Umbilical cord (tissue), 2 donors: ENCODE data around the gene RXFP1. TPM values are rescaled to one million over a fixed set of nuclear protein-coding genes. Genes with fewer than 3 reads are reported as not detected.
A peak's percentile ranks its signal among the peaks of the same experiment; 100 is the strongest.

Experiments used
- DNase-seq: peaks from one replicate; pipeline ENCODE4 v3.0.0-alpha.2; 2015; ENCODE audit warnings: low spot score
- total RNA-seq: library from RNA; depleted of rRNA; stranded (reverse); fragments of >200 nt; gene quantifications from one replicate; pipeline ENCODE4 v1.2.3, GENCODE V29; 2014; ENCODE audit warnings: low replicate concordance; ENCODE audit not compliant: insufficient read depth

RXFP1 gene
- 9.6 TPM for total RNA-seq

- no peak for DNase-seq
Measured at GRCh38 chr4:158521484-158522088, at the start of gene RXFP1. TSS of gene RXFP1 (plus strand) at chr4:158521882. CDS start at chr4:158521977, 95 bp downstream.

- no peak for DNase-seq
Measured at GRCh38 chr4:158481811-158482210, 39.9 kb upstream of the RXFP1 start.

GRCh38 chr4:158484173-158484885, 37.4 kb upstream of the RXFP1 start:
- DNase-seq = no peak

- DNase-seq = no peak
Measured at GRCh38 chr4:158490629-158491028, 31.1 kb upstream of the RXFP1 start.

- no peak for DNase-seq
Measured at GRCh38 chr4:158492391-158492790, 29.3 kb upstream of the RXFP1 start.

GRCh38 chr4:158496030-158496741, 25.5 kb upstream of the RXFP1 start:
- DNase-seq = no peak

GRCh38 chr4:158500054-158500453, 21.6 kb upstream of the RXFP1 start:
- no peak for DNase-seq

- no peak for DNase-seq
Measured at GRCh38 chr4:158513256-158513655, 8.4 kb upstream of the RXFP1 start.

- DNase-seq = no peak
Measured at GRCh38 chr4:158519226-158519625, 2.5 kb upstream of the RXFP1 start.

- DNase-seq = no peak
Measured at GRCh38 chr4:158523990-158524535, 2.4 kb downstream of the RXFP1 start.

GRCh38 chr4:158527516-158527915, 5.8 kb downstream of the RXFP1 start:
- no peak for DNase-seq

GRCh38 chr4:158529505-158529904, 7.8 kb downstream of the RXFP1 start:
- no peak for DNase-seq

GRCh38 chr4:158530381-158530780, 8.7 kb downstream of the RXFP1 start:
- DNase-seq = no peak

GRCh38 chr4:158530898-158531297, 9.2 kb downstream of the RXFP1 start:
- no peak for DNase-seq

GRCh38 chr4:158532556-158533231, 11.0 kb downstream of the RXFP1 start:
- DNase-seq = no peak

GRCh38 chr4:158534727-158535126, 13.0 kb downstream of the RXFP1 start:
- DNase-seq = no peak

- DNase-seq = no peak
Measured at GRCh38 chr4:158535130-158535614, 13.5 kb downstream of the RXFP1 start.

- no peak for DNase-seq
Measured at GRCh38 chr4:158536833-158537232, 15.2 kb downstream of the RXFP1 start.

- DNase-seq = no peak
Measured at GRCh38 chr4:158538176-158538575, 16.5 kb downstream of the RXFP1 start.

GRCh38 chr4:158538911-158539310, 17.2 kb downstream of the RXFP1 start:
- DNase-seq = peak; percentile 14

- no peak for DNase-seq
Measured at GRCh38 chr4:158540125-158540907, 18.6 kb downstream of the RXFP1 start.
